ENCODE results near the gene F2RL1. TPM values are rescaled to one million over a fixed set of nuclear protein-coding genes. Genes with fewer than 3 reads are reported as not detected.
A peak's percentile ranks its signal among the peaks of the same experiment; 100 is the strongest.
"Not testable (repeated sequence)": the region's sequence is repeated elsewhere in the genome, so short reads cannot be mapped to it uniquely, and the experiment has no call there.

The F2RL1 gene
- total RNA-seq, 6 experiments from 2014 or later, result 2.6 to 17.0 (median 11.6) TPM

GRCh38 chr5:76776391-76776790 lies 42.4 kb upstream of the F2RL1 start:
- DNase-seq (no peak), ATAC-seq (no peak)
- TF ChIP-seq CTCF (IDR thresholded peaks at IDR 0.05), result no peak
- no peak for TF ChIP-seq POLR2A (IDR thresholded peaks at IDR 0.05)
- H3K27me3 ChIP-seq, result no peaks in the 10 kb centered on the region
- intact Hi-C loops (cut with DNase I), result no loop called here
- no peaks in the 10 kb centered on the region for H3K36me3 ChIP-seq
- no peaks in the 10 kb centered on the region for H3K4me1 ChIP-seq
- no peak overlapping the region for H3K4me3 ChIP-seq
- H3K9me3 ChIP-seq, result no peaks in the 10 kb centered on the region
- H3K27ac ChIP-seq, result no peak overlapping the region
- 51% methylated on average over 2 of the region's 2 CpGs for WGBS (ENCODE audit: insufficient coverage, low coverage, low lambda C conversion rate, missing lambda C conversion rate)

GRCh38 chr5:76780616-76781015 lies 38.2 kb upstream of the F2RL1 start:
- intact Hi-C loops (cut with DNase I); ATAC-seq; H3K9me3 ChIP-seq; H3K4me1 ChIP-seq; H3K36me3 ChIP-seq; H3K27me3 ChIP-seq; H3K27ac ChIP-seq; H3K4me3 ChIP-seq; DNase-seq: not testable (repeated sequence)
- WGBS (ENCODE audit: insufficient coverage, low coverage, low lambda C conversion rate, missing lambda C conversion rate), result 96% methylated on average over 4 of the region's 4 CpGs

- no peak overlapping the region for H3K27ac ChIP-seq
- ATAC-seq (no peak), DNase-seq (no peak)
- H3K27me3 ChIP-seq, result no peaks in the 10 kb centered on the region
- H3K36me3 ChIP-seq, result no peaks in the 10 kb centered on the region
- H3K4me3 ChIP-seq, result no peak overlapping the region
- H3K4me1 ChIP-seq, result peaks cover 0 to 12% (median 0%) of the 10 kb centered on the region in 4 donors
- WGBS (ENCODE audit: insufficient coverage, low coverage, low lambda C conversion rate, missing lambda C conversion rate), result 84% methylated on average over 8 of the region's 10 CpGs
- intact Hi-C loops (cut with DNase I), result no loop called here
- TF ChIP-seq CTCF (IDR thresholded peaks at IDR 0.05), result no peak
- no peak for TF ChIP-seq POLR2A (IDR thresholded peaks at IDR 0.05)
- H3K9me3 ChIP-seq, result no peaks in the 10 kb centered on the region
Measured at GRCh38 chr5:76781775-76782174, 37.1 kb upstream of the F2RL1 start.

GRCh38 chr5:76782444-76782843 lies 36.4 kb upstream of the F2RL1 start:
- H3K4me1 ChIP-seq, result peaks cover 0 to 12% (median 0%) of the 10 kb centered on the region in 4 donors
- no peak overlapping the region for H3K4me3 ChIP-seq
- intact Hi-C loops (cut with DNase I), result no loop called here
- no peak overlapping the region for H3K27ac ChIP-seq
- no peak for DNase-seq
- no peak for ATAC-seq
- no peaks in the 10 kb centered on the region for H3K27me3 ChIP-seq
- WGBS (ENCODE audit: insufficient coverage, low coverage, low lambda C conversion rate, missing lambda C conversion rate), result 86% methylated on average over 3 of the region's 3 CpGs
- no peaks in the 10 kb centered on the region for H3K9me3 ChIP-seq
- TF ChIP-seq POLR2A (IDR thresholded peaks at IDR 0.05), result no peak
- TF ChIP-seq CTCF (IDR thresholded peaks at IDR 0.05), result no peak
- H3K36me3 ChIP-seq, result no peaks in the 10 kb centered on the region

GRCh38 chr5:76787237-76787636 lies 31.6 kb upstream of the F2RL1 start:
- Histone ChIP-seq H3K9me3 (no peaks in the 10 kb centered on the region), H3K27ac (no peak overlapping the region), H3K4me1 (peaks cover 0 to 12% (median 0%) of the 10 kb centered on the region in 4 donors), H3K4me3 (no peak overlapping the region), H3K27me3 (no peaks in the 10 kb centered on the region), H3K36me3 (no peaks in the 10 kb centered on the region)
- 17% methylated on average over 2 of the region's 2 CpGs for WGBS (ENCODE audit: insufficient coverage, low coverage, low lambda C conversion rate, missing lambda C conversion rate)
- DNase-seq (peak in 2 of 3 donors; percentile 40 to 79), ATAC-seq (peak; percentile 65 to 85 (median 73))
- intact Hi-C loops (cut with DNase I), result no loop called here
- TF ChIP-seq CTCF (IDR thresholded peaks at IDR 0.05), result no peak
- TF ChIP-seq POLR2A (IDR thresholded peaks at IDR 0.05), result peak; percentile 20
